Fibroblast of the conjunctiva (primary cell): ENCODE data around the gene GLRX.

Experiments used
- DNase-seq: peaks from one replicate; pipeline ENCODE4 v3.0.0-alpha.2; 2010; ENCODE audit warnings: low read depth

The GLRX gene

DNA sequence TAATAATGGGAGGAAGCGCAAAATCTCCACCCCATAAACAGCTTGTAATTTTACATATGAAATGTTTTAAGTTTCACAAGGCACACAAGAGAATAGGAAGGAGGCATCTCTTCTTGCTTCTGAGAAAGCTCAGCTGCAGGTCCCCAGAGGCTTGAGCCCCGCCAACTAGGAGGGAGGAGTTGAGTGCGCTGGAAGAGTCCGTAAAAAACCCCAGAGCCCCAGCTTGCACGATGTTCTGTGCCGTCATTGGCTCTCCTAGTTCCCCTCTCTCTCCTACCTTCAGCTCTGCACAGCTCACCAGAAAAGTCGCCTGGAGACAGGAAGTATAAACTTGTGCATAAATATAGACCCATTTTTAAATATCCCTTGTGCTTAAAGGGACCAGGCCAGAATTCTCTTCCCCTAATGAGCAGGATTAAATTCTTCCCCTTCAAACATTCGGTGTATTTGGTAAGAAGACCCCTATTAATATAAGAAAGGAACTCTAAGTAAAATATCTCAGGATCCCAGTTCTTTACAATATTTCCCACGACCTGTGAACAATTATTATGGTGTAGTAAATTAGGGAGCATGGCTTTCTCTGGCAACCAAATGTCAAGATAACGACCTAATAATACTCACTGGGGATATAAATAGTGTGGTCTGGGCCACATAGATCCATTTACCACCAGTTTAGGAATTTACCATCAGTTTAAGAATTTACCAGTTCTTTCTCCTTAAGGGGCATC is 13.7 kb downstream of the GLRX start:
- DNase-seq = peak; percentile 89

DNA sequence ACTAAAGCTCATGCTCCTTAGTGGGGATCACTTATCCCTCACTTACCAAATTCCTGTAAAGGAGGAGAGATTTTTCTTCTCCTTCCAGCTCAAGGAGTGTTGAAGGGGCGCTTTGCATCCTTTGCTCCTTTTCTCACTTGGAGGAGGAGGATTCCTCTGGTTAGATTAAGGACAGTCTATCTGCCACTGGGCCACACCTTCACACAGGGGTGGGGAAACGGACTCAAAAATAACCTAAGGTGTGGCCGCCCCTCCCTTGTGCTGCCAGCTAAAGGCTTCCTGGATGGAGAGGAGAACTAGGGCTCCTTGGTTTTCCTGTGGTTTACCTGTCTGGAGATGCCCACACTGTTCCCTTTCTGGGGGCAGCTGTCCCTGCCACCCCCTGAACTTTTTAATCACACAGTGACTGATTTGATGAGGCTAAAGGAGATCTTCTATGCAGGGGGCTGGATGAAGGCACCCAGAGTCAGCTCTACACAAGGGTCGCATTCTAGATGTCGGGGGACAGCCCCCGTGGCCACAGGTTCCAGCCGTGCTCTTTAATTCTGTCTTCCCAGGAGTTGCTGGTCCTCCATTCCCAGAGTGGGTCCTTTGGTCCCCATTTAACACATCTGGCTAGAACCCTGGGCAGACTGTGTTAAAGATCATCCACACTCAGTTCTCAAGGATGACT is 14.4 kb downstream of the GLRX start:
- no peak for DNase-seq

DNA sequence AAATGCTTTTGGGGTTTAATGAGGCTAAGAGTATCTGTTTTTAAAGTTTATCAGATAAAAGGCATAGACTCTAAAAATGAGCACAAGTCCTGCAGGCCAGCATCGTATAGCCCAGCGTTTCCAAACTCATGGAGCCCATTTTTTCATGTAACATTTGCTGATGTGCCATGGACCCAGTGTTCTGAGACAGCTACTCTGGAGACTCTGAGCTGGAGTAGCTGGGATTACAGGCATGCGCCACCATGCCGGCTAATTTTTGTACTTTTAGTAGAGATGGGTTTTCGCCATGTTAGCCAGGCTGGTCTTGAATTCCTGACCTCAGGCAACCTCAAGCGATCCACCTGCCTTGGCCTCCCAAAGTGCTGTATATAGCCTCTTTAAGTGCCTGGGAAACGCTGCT is 15.8 kb downstream of the GLRX start:
- no peak for DNase-seq

DNA sequence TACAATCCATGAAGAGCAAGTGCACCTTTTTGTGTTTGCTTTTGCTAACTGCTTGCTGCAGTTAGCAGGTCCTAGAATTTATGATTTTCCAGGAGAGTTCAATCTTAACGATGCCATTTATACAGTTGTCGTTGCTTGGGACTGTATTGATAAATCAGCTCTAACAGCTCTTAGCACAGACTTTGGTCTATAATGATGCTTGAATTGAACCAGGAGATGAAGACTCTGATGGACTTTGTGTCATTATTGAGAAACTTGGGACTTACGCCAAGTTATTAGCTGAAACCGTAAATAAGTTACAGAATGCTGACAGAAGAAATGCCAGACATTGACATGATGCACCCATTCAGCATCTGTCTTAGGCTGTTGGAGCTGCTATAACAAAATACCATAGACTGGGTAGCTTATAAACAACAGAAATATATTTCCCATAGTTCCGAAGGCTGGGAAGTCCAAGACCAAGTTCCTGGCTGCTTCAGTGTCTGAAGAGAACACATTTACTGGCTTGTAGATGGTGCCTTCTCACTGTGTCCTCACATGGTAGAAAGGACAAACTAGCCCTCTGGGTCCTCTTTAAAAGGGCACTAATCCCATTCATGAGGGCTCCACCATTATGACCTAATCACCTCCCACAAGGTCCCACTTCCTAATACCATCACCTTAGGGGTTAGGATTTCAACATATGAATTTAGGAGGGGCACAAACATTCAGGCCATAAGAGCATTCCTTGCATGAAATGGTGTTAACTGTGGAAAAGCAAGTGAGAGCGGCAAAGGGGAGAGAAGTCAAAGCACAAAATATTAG is 17.6 kb downstream of the GLRX start:
- DNase-seq = no peak

DNA sequence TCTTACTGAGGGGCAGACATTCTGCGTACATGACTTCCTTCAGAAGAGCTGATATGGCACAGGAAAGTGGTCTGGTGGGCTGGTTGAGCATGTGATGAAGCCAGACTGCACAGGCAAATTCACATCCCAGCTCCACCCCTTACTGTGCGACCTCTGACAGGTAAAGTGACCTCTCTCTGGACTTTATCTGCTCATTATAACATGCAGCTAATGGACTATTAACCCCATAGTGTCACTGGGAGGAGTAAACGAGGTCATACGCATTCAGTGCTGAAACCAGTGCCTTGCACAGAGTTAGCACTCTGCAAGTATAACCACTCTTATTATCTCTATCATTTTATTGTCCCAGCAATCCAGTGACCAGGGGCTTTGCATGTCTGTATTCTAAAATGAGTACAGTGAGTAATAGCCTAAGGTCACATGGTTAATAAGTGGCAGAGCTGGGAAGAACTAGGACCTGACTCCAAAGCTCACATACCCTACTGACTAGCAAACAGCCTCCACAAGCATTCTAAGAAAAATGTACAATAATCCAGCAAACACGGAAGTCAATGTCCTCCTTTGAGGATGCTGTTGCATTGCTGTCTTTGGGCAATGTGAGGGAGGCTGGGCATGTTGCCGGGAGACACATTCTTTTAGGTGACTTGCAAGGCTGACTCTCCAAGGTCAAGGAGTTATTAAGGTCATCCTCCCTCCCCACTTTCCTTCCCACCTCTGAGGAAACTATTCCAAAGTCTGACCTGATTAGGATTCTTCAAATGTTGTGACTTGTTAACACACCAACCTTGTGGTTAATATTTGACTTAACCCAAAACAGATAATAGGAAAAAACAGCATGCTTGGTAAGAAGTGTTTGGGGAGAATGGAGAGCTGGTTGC is 19.0 kb downstream of the GLRX start:
- DNase-seq = no peak

DNA sequence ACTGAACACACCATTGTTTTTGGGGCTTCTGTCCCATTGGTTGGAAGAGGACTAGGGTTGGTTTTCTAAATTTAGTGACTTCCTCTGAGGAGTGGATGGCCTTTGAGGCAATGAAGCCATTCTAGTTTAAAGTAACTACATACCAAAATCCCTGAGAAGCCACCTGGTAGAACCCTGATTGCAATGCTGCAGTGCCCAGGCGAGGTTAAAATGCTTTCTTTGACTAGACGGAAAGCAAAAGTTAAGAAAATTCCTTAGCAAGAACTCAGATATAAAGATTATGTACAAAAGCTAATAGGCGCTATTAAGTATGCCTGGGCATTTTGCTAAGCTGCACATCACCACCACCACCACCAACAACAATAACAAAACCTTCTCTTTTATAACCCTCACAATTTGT is 20.6 kb downstream of the GLRX start:
- DNase-seq = no peak

DNA sequence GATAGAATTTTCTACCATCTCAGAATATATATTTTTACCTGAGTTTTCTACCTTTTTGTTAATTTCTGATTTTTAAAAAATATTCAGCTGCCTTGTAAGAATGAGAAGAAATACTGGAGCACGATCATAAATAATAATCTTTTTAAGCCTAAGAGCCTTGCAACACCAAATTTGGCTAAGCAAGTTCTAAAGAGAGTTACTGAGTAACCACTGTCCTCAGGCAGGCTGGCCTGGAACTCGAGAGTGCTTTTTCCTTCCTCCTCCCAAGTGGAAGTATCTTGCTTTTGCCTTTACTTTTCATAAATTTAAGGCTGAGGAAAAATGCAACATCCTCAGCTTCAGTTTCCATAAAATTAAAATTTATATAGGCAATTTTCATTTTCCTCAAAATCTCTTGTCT is 21.0 kb downstream of the GLRX start:
- DNase-seq = no peak

DNA sequence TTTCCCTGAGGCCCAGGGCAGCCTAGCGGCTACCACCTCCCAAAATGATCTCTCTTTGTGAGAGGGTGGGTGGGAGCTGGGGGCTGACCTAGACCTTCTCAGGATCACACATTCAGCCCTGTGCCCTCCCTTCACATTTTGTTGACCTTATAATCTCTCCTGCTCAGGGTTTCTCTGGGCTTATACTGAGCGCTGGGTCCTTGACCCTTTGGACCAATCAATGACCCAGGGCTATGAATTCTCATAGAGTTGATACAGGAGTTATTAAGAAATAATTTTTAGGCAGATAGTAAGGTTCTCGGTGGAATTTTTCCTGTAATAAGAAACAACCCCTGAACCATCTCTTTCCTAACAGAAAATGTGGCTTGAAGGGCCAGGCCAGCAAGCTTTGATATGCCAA is 22.0 kb downstream of the GLRX start:
- no peak for DNase-seq

DNA sequence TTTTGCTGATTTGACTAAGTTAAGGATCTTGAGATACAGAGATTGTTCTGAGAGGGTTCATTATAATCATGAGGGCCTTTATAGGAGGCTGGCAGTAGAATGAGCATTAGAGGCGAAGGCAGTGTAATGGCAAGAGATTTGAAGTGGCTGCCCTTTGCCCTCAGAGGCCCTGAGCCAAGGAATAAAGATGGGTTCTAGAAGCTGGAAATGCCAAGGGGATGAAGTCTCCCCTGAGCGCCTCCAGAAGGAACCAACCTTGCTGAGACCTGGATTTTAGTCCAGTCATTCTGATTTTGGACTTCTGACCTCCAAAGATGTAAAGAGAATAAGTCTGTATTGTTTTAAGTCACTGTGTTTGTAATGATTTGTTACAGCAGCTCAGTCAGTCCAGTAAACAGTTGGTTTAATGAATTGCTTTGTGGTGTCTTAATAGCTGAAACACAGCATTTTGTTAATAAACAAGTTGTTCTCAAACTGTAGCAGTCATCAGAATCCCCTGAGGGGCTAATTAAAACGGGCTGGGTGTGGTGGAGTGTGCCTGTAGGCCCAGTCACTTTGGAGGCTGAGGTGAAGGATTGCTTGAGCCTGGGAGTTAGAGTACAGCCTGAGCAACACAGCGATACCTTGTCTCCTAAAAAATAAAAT is 23.2 kb downstream of the GLRX start:
- no peak for DNase-seq

DNA sequence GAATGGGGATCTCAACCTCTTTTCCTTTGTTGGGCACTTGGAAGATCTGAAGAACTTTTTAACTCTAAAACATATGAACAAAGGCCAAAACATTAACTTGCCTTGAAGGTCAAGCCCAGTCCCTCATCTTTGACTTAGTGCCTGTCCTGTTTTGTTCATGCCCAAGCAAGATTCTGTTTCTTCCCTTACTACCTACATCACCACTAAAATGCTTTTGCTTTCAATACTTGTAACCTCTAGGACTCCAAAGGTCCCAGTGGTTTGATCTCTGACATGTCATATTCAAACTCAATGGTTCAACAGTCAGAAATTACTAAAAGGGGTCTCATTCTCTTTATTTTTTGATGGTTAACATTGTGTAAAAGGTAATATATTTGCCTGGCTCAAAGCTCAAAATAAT is 24.0 kb downstream of the GLRX start:
- DNase-seq = no peak

DNA sequence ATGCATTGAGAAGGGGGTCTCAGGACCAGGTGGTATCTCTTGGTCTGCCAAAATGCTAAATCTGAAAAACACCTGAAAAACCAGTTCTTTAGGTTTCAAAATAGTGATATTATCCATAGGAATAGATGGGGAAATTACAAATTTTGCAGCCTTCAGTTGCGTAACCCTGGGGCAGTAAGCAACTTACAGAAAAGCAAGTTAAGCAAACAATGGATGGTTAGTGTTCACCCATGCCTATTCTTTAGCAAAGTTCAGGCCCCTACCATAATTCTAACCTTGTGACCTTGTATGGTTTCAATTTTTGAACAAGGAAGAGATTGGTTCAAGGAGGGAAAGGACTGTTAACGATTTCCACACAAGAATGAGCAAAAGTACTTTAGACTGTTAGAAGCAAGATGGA is 24.5 kb downstream of the GLRX start:
- DNase-seq = no peak

DNA sequence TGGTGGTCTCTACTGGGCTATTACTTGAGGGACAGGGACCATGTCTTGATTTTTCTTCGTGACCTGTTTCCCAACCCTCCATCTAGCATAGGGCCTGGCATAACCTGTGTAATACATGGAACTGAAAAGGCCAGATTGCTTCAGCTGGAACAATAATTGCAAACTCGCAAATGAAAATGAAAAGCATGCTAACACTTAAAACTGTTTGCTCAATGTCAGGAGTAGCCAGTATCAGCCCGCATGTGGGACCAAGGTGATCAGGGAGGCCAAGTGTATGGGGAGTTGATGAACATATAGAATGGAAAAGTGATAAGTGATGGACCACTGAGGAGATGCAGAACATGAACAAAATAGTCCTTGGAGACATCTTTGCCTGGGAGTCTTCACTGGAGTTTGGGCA is 25.2 kb downstream of the GLRX start:
- no peak for DNase-seq

DNA sequence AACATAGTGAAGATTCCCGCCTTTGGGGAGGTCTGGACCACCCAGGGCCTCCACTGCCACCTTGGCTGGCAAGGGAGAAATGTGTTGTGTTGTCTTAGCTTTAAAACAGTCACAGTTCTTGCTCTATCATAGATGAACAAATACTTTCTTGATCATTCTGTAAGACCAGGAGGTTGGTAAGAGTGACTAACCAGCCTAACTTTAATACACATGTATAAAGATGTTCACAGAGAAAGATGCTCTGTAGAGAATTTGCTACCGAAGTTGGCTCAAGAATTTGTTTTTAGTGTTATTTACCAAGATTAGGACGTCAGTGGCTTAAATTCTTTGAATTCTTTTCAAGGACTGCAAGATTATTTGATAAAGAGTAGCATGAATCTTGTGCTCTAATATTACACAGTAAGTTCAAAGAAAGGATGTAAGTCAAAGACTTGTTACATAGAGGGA is 28.4 kb downstream of the GLRX start:
- DNase-seq = no peak

DNA sequence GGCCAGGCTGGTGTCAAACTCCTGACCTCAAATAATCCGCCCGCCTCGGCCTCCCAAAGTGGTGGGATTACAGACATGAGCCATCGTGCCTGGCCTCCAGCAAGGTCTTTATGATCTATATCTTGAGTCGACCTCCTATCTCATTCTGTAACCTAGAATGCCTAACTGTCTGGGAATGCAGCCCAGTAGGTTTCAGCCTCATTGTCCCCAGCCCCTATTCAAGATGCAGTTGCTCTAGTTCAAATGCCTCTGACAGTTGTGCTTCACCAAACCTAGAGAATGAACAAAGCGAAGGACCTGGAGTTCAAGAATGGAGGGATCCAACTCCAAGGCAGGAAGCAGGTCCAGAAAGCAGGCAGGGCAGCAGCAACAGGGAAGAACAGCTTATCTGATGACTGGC is 30.8 kb downstream of the GLRX start:
- DNase-seq = no peak

DNA sequence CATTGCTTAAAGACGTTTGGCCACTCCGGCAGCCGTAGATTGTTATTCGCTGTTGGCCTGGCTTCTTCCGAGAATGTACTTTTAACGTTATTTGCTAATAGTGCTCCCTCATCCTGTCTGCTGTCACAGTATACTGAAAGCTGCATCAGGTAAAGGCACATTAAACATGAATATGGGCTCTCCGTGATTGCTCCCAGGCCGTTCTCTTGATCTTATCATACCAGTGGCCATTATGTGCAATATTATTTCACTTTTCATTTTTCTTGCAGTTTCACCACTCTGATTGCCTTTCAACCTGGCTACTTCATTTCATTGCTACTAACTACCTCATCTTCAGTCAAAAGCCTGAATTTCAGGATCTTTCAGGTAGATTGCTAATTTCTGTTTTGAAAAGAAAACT is 34.0 kb downstream of the GLRX start:
- DNase-seq = no peak

DNA sequence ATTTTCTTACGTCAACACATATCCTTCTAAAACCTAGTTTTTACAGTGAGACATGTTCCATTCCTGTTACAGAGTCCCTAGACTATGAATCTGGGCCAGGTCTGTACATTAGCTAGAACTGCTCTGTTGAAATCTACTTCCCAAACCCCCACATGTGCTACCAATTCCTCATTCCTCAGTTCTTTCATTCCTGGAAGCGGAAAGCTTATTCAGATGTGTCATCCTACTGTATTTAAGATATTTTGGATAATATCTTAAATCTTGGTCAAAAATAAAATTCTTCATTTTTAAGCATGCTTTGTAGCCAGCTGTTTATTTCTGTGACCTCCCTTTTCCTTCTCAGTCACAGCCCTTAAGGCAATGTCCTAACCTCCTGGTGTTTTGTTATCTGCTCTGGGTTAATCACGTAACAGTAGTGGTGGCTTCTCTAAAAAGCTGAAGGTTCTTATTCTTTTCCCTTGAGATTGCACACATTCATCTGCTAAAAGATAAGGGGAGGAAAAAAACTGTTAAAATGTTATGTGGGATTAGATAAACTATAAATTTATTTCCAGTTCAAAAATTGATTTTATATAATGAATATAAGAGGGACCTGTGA is 35.6 kb downstream of the GLRX start:
- no peak for DNase-seq

DNA sequence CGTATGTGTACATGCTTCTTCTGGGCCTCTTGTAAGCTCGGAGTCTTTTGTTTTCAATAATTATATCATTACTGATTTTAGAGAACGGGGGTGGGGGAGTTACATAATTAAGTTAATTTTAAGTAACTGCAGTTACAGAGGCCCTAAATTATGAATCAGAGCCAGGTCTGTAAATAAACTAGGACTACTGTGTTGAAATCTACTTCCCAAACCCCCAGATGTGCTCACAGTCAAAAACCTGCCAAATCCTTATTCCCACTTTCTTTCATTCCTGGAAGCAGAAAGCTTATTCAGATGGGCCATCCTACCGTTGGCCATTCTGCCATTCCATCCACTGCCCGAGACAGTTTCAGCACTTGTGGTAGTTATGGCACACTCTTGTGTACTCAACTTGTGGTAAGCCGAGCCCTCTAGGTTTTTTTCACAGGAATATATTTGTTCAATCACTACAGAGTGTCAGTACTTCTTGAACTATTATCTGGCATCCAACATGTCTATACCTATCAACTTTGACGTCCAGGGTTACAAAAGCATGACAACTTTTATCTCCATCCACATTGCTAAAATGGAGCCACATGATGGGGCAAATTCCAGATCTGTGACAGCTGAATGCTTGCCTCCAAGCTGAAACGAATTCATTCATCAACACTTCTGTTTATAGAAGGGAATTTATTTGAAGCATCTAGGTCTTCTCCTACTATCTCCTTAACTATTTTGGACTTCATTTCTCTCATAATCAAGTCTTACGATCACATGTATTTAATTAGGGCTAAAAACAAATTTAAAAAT is 37.8 kb downstream of the GLRX start:
- no peak for DNase-seq

DNA sequence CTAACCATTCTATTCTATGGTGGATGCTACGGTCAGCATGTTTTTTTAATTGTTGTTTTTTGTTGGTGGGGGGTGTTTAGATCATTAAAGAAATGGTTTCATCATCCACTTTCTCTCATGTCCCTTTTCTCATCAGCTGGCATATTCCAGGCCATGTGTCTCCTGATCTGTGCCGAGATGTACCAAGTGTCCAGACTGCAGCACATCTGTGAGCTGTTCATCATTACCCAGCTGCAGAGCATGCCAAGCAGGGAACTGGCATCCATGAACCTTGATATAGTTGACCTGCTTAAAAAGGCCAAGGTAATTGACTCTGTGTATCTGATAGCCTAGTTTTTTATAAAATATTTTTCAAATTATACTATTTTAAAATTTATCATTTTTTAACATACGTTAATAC is 38.9 kb downstream of the GLRX start:
- DNase-seq = no peak

DNA sequence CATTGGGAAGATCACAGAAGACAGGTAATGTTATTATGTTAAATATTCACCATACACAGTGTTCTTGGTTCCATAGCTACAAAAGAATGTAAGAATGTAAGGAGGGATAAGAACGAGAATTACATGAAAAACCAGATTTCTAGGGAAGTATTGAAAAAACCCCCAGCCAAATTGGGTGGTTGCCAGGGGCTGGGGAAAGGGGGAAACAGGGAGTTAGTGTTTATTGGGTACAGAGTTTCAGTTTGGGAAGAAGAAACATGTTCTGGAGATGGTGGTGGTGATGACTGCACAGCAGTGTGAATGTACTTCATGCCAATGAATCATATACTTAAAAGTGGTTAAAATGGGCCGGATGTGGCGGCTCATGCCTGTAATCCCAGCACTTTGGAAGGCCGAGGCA is 40.3 kb downstream of the GLRX start:
- DNase-seq = no peak

DNA sequence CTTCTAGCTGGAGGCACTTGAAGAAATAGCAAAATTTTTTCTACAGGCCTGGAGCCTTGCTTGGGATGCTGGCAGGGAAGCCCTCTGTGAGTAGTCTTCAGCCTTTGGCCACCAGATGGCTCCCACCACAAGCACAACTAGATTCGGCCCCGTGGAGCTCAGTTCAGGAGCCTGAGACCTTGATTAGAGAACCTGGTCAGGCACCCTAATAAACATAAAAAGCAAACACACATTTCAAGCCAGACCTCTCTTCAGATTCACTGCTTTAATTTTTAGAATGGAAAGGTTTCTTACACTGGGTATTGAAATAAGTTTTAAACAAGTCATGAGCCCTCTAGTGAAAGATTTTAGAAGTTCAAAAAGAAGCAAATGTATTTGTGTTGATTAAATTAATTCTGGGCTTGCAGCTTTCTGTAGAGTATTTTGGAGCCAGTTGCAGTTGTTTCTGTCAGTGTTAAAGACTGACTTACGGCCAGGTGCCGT is 41.4 kb downstream of the GLRX start:
- DNase-seq = peak; percentile 76
